Endothelial cell of umbilical vein (primary cell): Measurements from ENCODE around the gene GUCD1. TPM values are rescaled to one million over a fixed set of nuclear protein-coding genes. Genes with fewer than 3 reads are reported as not detected.

ENCODE experiments used
- BruUV-seq: library from RNA; stranded (reverse); fragments of 400-500 nt; replicated peaks from 2 replicates; lab custom pipeline; 2021; lab: Mats Ljungman, UMichigan
- CTCF ChIA-PET: fragments of 300-600, 350-600 bp; sonication (Branson Sonifier 250); formaldehyde crosslinking; loops from one replicate; lab custom pipeline; 2021; ENCODE audit warnings: antibody characterized with exemption, inconsistent platforms; lab: Charles Lee
- POLR2A ChIA-PET: fragments of 300-600, 350-600 bp; sonication (Branson Sonifier 250); formaldehyde crosslinking; loops from one replicate; lab custom pipeline; 2021; ENCODE audit warnings: antibody characterized with exemption, inconsistent platforms; lab: Charles Lee
- DNase-seq: peaks from one replicate; pipeline ENCODE4 v3.0.0-alpha.2; 2011; ENCODE audit warnings: low read depth, low spot score
- FAIRE-seq: peaks from 2 replicates; lab custom pipeline; 2011; peaks lifted over from hg19 to GRCh38; lab: Jason Lieb, UNC
- H2AFZ ChIP-seq: 2 replicates; pipeline ENCODE4 v1.6.0; 2012; ENCODE audit warnings: low read depth, low read length, control low read depth, inconsistent platforms
- H3K27ac ChIP-seq: 2 replicates; pipeline ENCODE4 v1.5.1; 2011; ENCODE audit warnings: low read depth, mild to moderate bottlenecking, control low read depth, low read length, moderate library complexity; ENCODE audit not compliant: insufficient read depth
- H3K27me3 ChIP-seq, 2 experiments: 2 replicates each; pipeline versions ENCODE4 v1.6.0 to v1.6.1; 2011; ENCODE audit warnings: low read length in 2 of 2, mixed read lengths in 1 of 2; ENCODE audit not compliant: control insufficient read depth in 2 of 2, insufficient read depth in 2 of 2
- H3K36me3 ChIP-seq, 2 experiments: 2 replicates in 1 of 2; 3 replicates in 1 of 2; pipeline ENCODE4 v1.5.1; 2011; ENCODE audit warnings: low read length in 2 of 2, mild to moderate bottlenecking in 1 of 2, moderate library complexity in 1 of 2; ENCODE audit not compliant: control insufficient read depth in 2 of 2, insufficient read depth in 2 of 2; ENCODE audit errors: extremely low read depth in 1 of 2
- H3K4me1 ChIP-seq: 3 replicates; pipeline ENCODE4 v1.5.1; 2011; ENCODE audit warnings: mild to moderate bottlenecking, low read length; ENCODE audit not compliant: control insufficient read depth, insufficient read depth; ENCODE audit errors: extremely low read depth
- H3K4me2 ChIP-seq: 2 replicates; pipeline ENCODE4 v1.6.1; 2011; ENCODE audit warnings: low read length, control low read depth, mixed read lengths; ENCODE audit not compliant: insufficient read depth
- H3K4me3 ChIP-seq, 3 experiments: fragments of 200-600 bp in 1 of 3; sonication (generic), shearing (Covaris generic) in 1 of 3; replicated peaks in 1 of 3; 2 replicates each; pipeline ENCODE4 v1.5.1; 2011 to 2016; ENCODE audit warnings: control low read depth in 3 of 3, low read length in 3 of 3, mild to moderate bottlenecking in 2 of 3, inconsistent platforms in 1 of 3, low read depth in 1 of 3, moderate library complexity in 1 of 3; ENCODE audit not compliant: insufficient read depth in 1 of 3
- H3K79me2 ChIP-seq: 2 replicates; pipeline ENCODE4 v1.6.0; 2012; ENCODE audit warnings: low read length, inconsistent platforms; ENCODE audit not compliant: control insufficient read depth, insufficient read depth
- H3K9ac ChIP-seq: replicated peaks from 2 replicates; pipeline ENCODE3; 2011; ENCODE audit warnings: low read length, control low read depth; ENCODE audit not compliant: insufficient read depth; ENCODE audit errors: extremely low read depth
- H3K9me1 ChIP-seq: replicated peaks from 3 replicates; pipeline ENCODE4 v1.6.0; 2011; ENCODE audit warnings: mild to moderate bottlenecking, low read length; ENCODE audit not compliant: control insufficient read depth, insufficient read depth; ENCODE audit errors: extremely low read depth
- H3K9me3 ChIP-seq: replicated peaks from 2 replicates; pipeline ENCODE4 v1.5.1; 2012; ENCODE audit warnings: low read length, inconsistent platforms; ENCODE audit not compliant: control insufficient read depth, insufficient read depth
- H4K20me1 ChIP-seq: replicated peaks from 2 replicates; pipeline ENCODE3; 2011; ENCODE audit warnings: mild to moderate bottlenecking, low read length; ENCODE audit not compliant: control insufficient read depth, insufficient read depth; ENCODE audit errors: extremely low read depth
- EZH2 ChIP-seq: IDR thresholded peaks from 2 replicates; pipeline ENCODE4 v1.6.1; 2012; ENCODE audit warnings: borderline replicate concordance, low read depth, mild to moderate bottlenecking, moderate library complexity, low read length, inconsistent platforms; ENCODE audit not compliant: severe bottlenecking
- FOS ChIP-seq: IDR thresholded peaks from 2 replicates; pipeline ENCODE4 v1.6.1; 2011; ENCODE audit warnings: mild to moderate bottlenecking, low read length, moderate library complexity, borderline replicate concordance; ENCODE audit not compliant: insufficient read depth
- GATA2 ChIP-seq: IDR thresholded peaks from 2 replicates; pipeline ENCODE4 v1.7.0; 2011; ENCODE audit warnings: low read depth, mild to moderate bottlenecking, moderate library complexity, mixed read lengths, low read length; ENCODE audit not compliant: insufficient read length, insufficient read depth
- JUN ChIP-seq: IDR thresholded peaks from 2 replicates; pipeline ENCODE4 v1.6.1; 2011; ENCODE audit warnings: borderline replicate concordance, low read depth; ENCODE audit not compliant: insufficient read length, insufficient read depth
- MYC ChIP-seq: IDR thresholded peaks from one replicate; pipeline ENCODE4 v1.6.1; 2011; ENCODE audit warnings: mild to moderate bottlenecking, low read depth, low read length
- POLR2A ChIP-seq: IDR thresholded peaks from 2 replicates; pipeline ENCODE4 v1.6.1; 2012; ENCODE audit warnings: low read depth, mild to moderate bottlenecking, control low read depth, low read length
- POLR2AphosphoS5 ChIP-seq: IDR thresholded peaks from 2 replicates; pipeline ENCODE4 v1.6.1; 2012; ENCODE audit warnings: low read depth, mild to moderate bottlenecking, control low read depth, low read length, moderate library complexity; ENCODE audit not compliant: insufficient read depth
- dilution Hi-C: fragments of 300-500 bp; cut with MboI; formaldehyde crosslinking; loops from one replicate; pipeline ENCODE4 v1.15.0; 2019; ENCODE audit warnings: low sequenced_read_pairs; ENCODE audit not compliant: extremely low pct_ligation_motif_present
- intact Hi-C: fragments of 100-400 bp; cut with micrococcal nuclease; formaldehyde crosslinking; loops from one replicate; pipeline ENCODE4 v1.10.0; 2022
- polyA plus RNA-seq, 4 experiments: library from polyadenylated mRNA; depleted of rRNA in 3 of 4; stranded (reverse) in 3 of 4; unstranded in 1 of 4; fragments of >200 nt; gene quantifications; 2 replicates each; pipeline versions ENCODE4 v1.2.1 to v1.2.3, GENCODE V29; 2011 to 2012; ENCODE audit warnings: missing spikeins in 1 of 4
- total RNA-seq: library from RNA; stranded (reverse); gene quantifications from 2 replicates; pipeline ENCODE4 v1.2.3, GENCODE V29; 2021
- TF ChIP-seq, protein P1 (sequence below): IDR thresholded peaks from 2 replicates; pipeline ENCODE4 v1.6.1; 2011; ENCODE audit not compliant: insufficient read depth, insufficient read length
- TF ChIP-seq, protein P2 (sequence below), 2 donors: IDR thresholded peaks; 1 replicate in 1 of 2; 2 replicates in 1 of 2; pipeline ENCODE4 v1.5.1; 2011; ENCODE audit warnings: low read length in 2 of 2, mild to moderate bottlenecking in 2 of 2, moderate library complexity in 2 of 2, control low read depth in 1 of 2, inconsistent platforms in 1 of 2, low read depth in 1 of 2; ENCODE audit not compliant: insufficient read depth in 1 of 2; ENCODE audit errors: extremely low read depth in 1 of 2

The GUCD1 gene
- total and polyA plus RNA-seq, 2 donors (not counting 3 experiments of a cell fraction or from before 2014, with no cell fraction given), result 116 to 138 TPM

DNA sequence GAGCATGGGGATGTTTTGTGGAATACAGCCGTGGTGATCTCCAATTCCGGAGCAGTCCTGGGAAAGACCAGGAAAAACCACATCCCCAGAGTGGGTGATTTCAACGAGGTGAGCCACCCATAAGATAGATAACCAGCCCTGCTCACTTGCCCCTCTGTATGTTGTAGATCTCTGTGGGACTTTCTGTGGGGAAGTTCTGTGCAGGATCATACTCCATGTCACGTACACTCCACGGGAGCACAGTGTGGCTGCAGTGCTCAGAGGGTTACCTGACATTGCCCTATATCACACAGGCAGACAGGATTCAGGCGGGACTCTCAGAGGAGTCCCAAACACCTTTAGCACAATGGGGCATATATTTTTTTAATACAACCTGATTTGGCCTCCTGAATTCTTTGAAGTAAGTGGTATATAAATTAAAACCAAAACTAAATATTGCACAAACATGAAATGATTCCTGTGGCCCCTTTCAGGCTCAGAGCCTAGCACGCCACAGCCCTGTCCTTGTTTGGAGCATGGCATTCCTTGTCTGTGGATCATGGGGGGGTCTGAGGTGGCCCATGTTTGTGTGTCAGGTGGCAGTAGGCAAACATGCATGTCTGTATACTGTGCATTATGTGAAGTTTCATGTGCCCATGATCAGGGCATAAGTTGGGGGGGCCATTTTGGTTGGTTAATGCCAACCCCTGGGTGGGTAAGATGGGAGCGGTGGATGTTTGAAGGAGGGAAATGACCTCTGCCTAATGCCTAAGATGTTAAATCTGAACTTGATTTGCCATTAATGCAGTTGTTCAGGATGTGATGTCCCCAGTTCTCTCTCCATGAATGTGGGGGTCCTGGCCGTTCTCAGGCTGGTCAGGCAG, 41.3 kb downstream of the GUCD1 start:
- H3K27me3 ChIP-seq, result peaks cover 5 to 6% of the 10 kb centered on the region in 2 experiments
- no peak for FAIRE-seq
- CTCF ChIA-PET, result interaction anchor here (0.8 kb wide), 1 partner anchor 11 kb away, joined by 3 read pairs; no protein-coding TSS in a partner anchor

DNA sequence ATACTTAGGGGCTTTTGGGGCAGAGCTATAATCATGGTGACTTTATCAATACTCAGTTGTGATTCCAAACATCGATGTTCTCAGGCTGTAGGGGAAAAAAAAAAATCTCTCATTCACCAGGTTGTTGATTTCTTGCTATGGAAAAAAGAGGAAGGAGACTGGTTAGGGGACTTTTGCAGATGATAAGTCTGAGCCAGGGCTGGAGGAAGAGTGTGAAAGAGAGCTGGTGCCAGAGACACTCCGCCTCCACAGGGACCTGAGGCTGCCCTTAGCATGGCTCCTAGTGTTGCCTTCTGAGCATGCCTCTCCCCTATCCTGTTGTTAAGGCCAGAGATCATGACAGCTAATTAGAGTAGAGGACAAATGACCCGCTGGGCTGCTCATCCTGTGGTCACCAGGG, 42.9 kb downstream of the GUCD1 start:
- H3K36me3 ChIP-seq, result no peaks in the 10 kb centered on the region
- TF ChIP-seq POLR2AphosphoS5, result no peak
- TF ChIP-seq POLR2A, result no peak
- TF ChIP-seq EZH2, result no peak
- no peak for TF ChIP-seq MYC
- no peak for TF ChIP-seq GATA2
- TF ChIP-seq, protein P1, sequence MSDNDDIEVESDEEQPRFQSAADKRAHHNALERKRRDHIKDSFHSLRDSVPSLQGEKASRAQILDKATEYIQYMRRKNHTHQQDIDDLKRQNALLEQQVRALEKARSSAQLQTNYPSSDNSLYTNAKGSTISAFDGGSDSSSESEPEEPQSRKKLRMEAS, result no peak
- TF ChIP-seq, protein P2, sequence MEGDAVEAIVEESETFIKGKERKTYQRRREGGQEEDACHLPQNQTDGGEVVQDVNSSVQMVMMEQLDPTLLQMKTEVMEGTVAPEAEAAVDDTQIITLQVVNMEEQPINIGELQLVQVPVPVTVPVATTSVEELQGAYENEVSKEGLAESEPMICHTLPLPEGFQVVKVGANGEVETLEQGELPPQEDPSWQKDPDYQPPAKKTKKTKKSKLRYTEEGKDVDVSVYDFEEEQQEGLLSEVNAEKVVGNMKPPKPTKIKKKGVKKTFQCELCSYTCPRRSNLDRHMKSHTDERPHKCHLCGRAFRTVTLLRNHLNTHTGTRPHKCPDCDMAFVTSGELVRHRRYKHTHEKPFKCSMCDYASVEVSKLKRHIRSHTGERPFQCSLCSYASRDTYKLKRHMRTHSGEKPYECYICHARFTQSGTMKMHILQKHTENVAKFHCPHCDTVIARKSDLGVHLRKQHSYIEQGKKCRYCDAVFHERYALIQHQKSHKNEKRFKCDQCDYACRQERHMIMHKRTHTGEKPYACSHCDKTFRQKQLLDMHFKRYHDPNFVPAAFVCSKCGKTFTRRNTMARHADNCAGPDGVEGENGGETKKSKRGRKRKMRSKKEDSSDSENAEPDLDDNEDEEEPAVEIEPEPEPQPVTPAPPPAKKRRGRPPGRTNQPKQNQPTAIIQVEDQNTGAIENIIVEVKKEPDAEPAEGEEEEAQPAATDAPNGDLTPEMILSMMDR (IDR thresholded peaks at IDR 0.05; ENCODE audit: extremely low read depth in 1 of 2, insufficient read depth in 1 of 2, low read depth in 1 of 2, low read length in 2 of 2), result no peak
- TF ChIP-seq FOS, result no peak
- no peak for TF ChIP-seq JUN
- CTCF ChIA-PET, result interaction anchor here (1.6 kb wide), 1 partner anchor 10 kb away, joined by 7 read pairs; no protein-coding TSS in a partner anchor
- H3K4me3 ChIP-seq, result no peak overlapping the region
- no peaks in the 10 kb centered on the region for H3K79me2 ChIP-seq
- H3K27me3 ChIP-seq, result peaks cover 5 to 6% of the 10 kb centered on the region in 2 experiments
- intact Hi-C loops (no loop called here), dilution Hi-C loops (loop anchor here (5.0 kb wide), 1 partner anchor 50 kb away; no protein-coding TSS in a partner anchor)
- POLR2A ChIA-PET, result no interaction called here
- H3K4me1 ChIP-seq, result peaks cover 9% of the 10 kb centered on the region
- BruUV-seq, result no TSS peak
- H4K20me1 ChIP-seq, result no peaks in the 10 kb centered on the region
- no peaks in the 10 kb centered on the region for H3K9me3 ChIP-seq
- no peak overlapping the region for H3K9ac ChIP-seq
- no peak overlapping the region for H3K27ac ChIP-seq
- no peak for FAIRE-seq
- no peak overlapping the region for H3K4me2 ChIP-seq
- H2AFZ ChIP-seq, result no peak overlapping the region
- no peak for DNase-seq
- H3K9me1 ChIP-seq, result no peaks in the 10 kb centered on the region

More for the DNA sequence above, 41.3 kb downstream of the GUCD1 start:
- BruUV-seq, result no TSS peak
- intact Hi-C loops (no loop called here), dilution Hi-C loops (loop anchor here (5.0 kb wide), 1 partner anchor 51 kb away; no protein-coding TSS in a partner anchor)
- H3K27ac ChIP-seq, result no peak overlapping the region
- H3K79me2 ChIP-seq, result no peaks in the 10 kb centered on the region
- TF ChIP-seq JUN (no peak), POLR2A (no peak), POLR2AphosphoS5 (no peak), FOS (no peak), GATA2 (no peak)
- TF ChIP-seq, protein P1, result no peak
- POLR2A ChIA-PET, result no interaction called here
- H2AFZ ChIP-seq, result no peak overlapping the region
- no peaks in the 10 kb centered on the region for H3K9me1 ChIP-seq
- H3K9ac ChIP-seq, result no peak overlapping the region
- no peak overlapping the region for H3K4me2 ChIP-seq
- DNase-seq, result no peak
- H3K4me3 ChIP-seq, result no peak overlapping the region
- no peaks in the 10 kb centered on the region for H3K4me1 ChIP-seq
- H3K36me3 ChIP-seq, result no peaks in the 10 kb centered on the region
- H4K20me1 ChIP-seq, result no peaks in the 10 kb centered on the region
- no peaks in the 10 kb centered on the region for H3K9me3 ChIP-seq
